WTC11 (cell line): ENCODE data around the gene ERICH6. TPM values are rescaled to one million over a fixed set of nuclear protein-coding genes. Genes with fewer than 3 reads are reported as not detected.

Experiments
- ATAC-seq: fragments of 200-7000 bp; cut with Tn5 transposase; 2 replicates; pipeline ENCODE4 v1.10.0; 2021; ENCODE audit warnings: mild to moderate bottlenecking, moderate library complexity
- CTCF ChIA-PET: fragments of 300-600 bp; sonication (Branson Sonifier 250); formaldehyde crosslinking; loops from one replicate; lab custom pipeline; 2021; ENCODE audit warnings: antibody characterized with exemption; lab: Charles Lee
- POLR2A ChIA-PET: fragments of 350-600 bp; sonication (Branson Sonifier 250); formaldehyde crosslinking; loops from one replicate; lab custom pipeline; 2021; ENCODE audit warnings: antibody characterized with exemption; lab: Charles Lee
- DNase-seq: peaks from one replicate; pipeline ENCODE4 v3.0.0; 2021; ENCODE audit warnings: low spot score
- H3K27ac Mint-ChIP-seq: 2 replicates; pipeline ENCODE4 v1.8.0; 2021; ENCODE audit warnings: mixed read lengths
- H3K27me3 Mint-ChIP-seq: 2 replicates; pipeline ENCODE4 v1.8.0; 2021; ENCODE audit warnings: low read depth, mild to moderate bottlenecking, moderate library complexity, mixed read lengths
- H3K36me3 Mint-ChIP-seq: 2 replicates; pipeline ENCODE4 v1.8.0; 2021; ENCODE audit warnings: mixed read lengths
- H3K4me1 Mint-ChIP-seq: 2 replicates; pipeline ENCODE4 v1.8.0; 2022; ENCODE audit warnings: mixed read lengths
- H3K4me3 Mint-ChIP-seq: 2 replicates; pipeline ENCODE4 v1.8.0; 2021; ENCODE audit warnings: mild to moderate bottlenecking, moderate library complexity, mixed read lengths
- H3K9me3 Mint-ChIP-seq: 2 replicates; pipeline ENCODE4 v1.8.0; 2021; ENCODE audit warnings: mixed read lengths
- ATF6 ChIP-seq: sonication (generic); formaldehyde crosslinking; IDR thresholded peaks from 2 replicates; pipeline ENCODE4 v1.8.1; 2023; ENCODE audit warnings: mild to moderate bottlenecking, missing genetic modification reagents
- CREB1 ChIP-seq: sonication (generic); formaldehyde crosslinking; IDR thresholded peaks from 2 replicates; pipeline ENCODE4 v1.8.0; 2023; ENCODE audit warnings: mild to moderate bottlenecking, missing genetic modification reagents
- CREM ChIP-seq: sonication (generic); formaldehyde crosslinking; IDR thresholded peaks from 2 replicates; pipeline ENCODE4 v1.8.1; 2022; ENCODE audit warnings: mild to moderate bottlenecking, missing genetic modification reagents, moderate library complexity
- E2F4 ChIP-seq: sonication (generic); formaldehyde crosslinking; IDR thresholded peaks from 2 replicates; pipeline ENCODE4 v1.8.1; 2022; ENCODE audit warnings: low read depth, mild to moderate bottlenecking, moderate library complexity, missing genetic modification reagents, borderline replicate concordance
- ERG ChIP-seq: fragments of 250-450 bp; sonication (Bioruptor Pico); IDR thresholded peaks from 2 replicates; pipeline ENCODE4 v1.8.0; 2021; ENCODE audit warnings: mild to moderate bottlenecking
- ETV6 ChIP-seq: sonication (generic); formaldehyde crosslinking; IDR thresholded peaks from 2 replicates; pipeline ENCODE4 v1.8.1; 2022; ENCODE audit warnings: mild to moderate bottlenecking, missing genetic modification reagents
- FOXJ3 ChIP-seq: sonication (generic); formaldehyde crosslinking; IDR thresholded peaks from 2 replicates; pipeline ENCODE4 v1.9.0; 2021; ENCODE audit warnings: missing genetic modification reagents, mild to moderate bottlenecking, borderline replicate concordance
- FOXP1 ChIP-seq: sonication (generic); formaldehyde crosslinking; IDR thresholded peaks from 2 replicates; pipeline ENCODE4 v1.8.0; 2022; ENCODE audit warnings: missing genetic modification reagents, mild to moderate bottlenecking, moderate library complexity, borderline replicate concordance
- FOXP4 ChIP-seq: sonication (generic); formaldehyde crosslinking; IDR thresholded peaks from 2 replicates; pipeline ENCODE4 v1.8.0; 2022; ENCODE audit warnings: mild to moderate bottlenecking, missing genetic modification reagents
- GABPB1 ChIP-seq: sonication (generic); formaldehyde crosslinking; IDR thresholded peaks from 2 replicates; pipeline ENCODE4 v1.8.1; 2023; ENCODE audit warnings: mild to moderate bottlenecking, missing genetic modification reagents
- GTF2I ChIP-seq: fragments of 250-450 bp; sonication (Bioruptor Pico); conservative IDR thresholded peaks from 2 replicates; pipeline ENCODE4 v1.4.0; 2021; ENCODE audit warnings: mild to moderate bottlenecking
- HMGA2 ChIP-seq: fragments of 250-450 bp; sonication (Bioruptor Pico); IDR thresholded peaks from 2 replicates; pipeline ENCODE4 v1.4.0; 2021; ENCODE audit warnings: mild to moderate bottlenecking, moderate library complexity
- JUN ChIP-seq: sonication (generic); formaldehyde crosslinking; IDR thresholded peaks from 2 replicates; pipeline ENCODE4 v1.8.0; 2023; ENCODE audit warnings: mild to moderate bottlenecking, missing genetic modification reagents
- OVOL2 ChIP-seq: fragments of 250-450 bp; sonication (Bioruptor Pico); IDR thresholded peaks from 2 replicates; pipeline ENCODE4 v1.9.0; 2021; ENCODE audit warnings: mild to moderate bottlenecking, borderline replicate concordance
- PRDM15 ChIP-seq: sonication (generic); formaldehyde crosslinking; IDR thresholded peaks from 2 replicates; pipeline ENCODE4 v1.8.0; 2022; ENCODE audit warnings: missing genetic modification reagents
- PRRX2 ChIP-seq: fragments of 250-450 bp; sonication (Bioruptor Pico); IDR thresholded peaks from 2 replicates; pipeline ENCODE4 v1.8.0; 2021; ENCODE audit warnings: mild to moderate bottlenecking
- TP53 ChIP-seq: sonication (generic); formaldehyde crosslinking; IDR thresholded peaks from 2 replicates; pipeline ENCODE4 v1.8.1; 2023; ENCODE audit warnings: mild to moderate bottlenecking, missing genetic modification reagents
- ZNF121 ChIP-seq: sonication (generic); formaldehyde crosslinking; IDR thresholded peaks from 2 replicates; pipeline ENCODE4 v1.8.0; 2023; ENCODE audit warnings: missing genetic modification reagents
- ZNF219 ChIP-seq: sonication (generic); formaldehyde crosslinking; IDR thresholded peaks from 2 replicates; pipeline ENCODE4 v1.8.0; 2023; ENCODE audit warnings: missing genetic modification reagents, mild to moderate bottlenecking, borderline replicate concordance
- total RNA-seq: library from RNA; stranded (reverse); gene quantifications from 3 replicates; pipeline ENCODE4 v1.2.3, GENCODE V29; 2021

The ERICH6 gene
- total RNA-seq, 1 experiment from 2014 or later = 0.26 TPM

GRCh38 chr3:150636258-150636657 lies 67.5 kb downstream of the ERICH6 start:
- Mint-ChIP-seq H3K9me3 (no peaks in the 10 kb centered on the region), H3K4me1 (peaks cover 14% of the 10 kb centered on the region), H3K27me3 (no peaks in the 10 kb centered on the region), H3K36me3 (no peaks in the 10 kb centered on the region), H3K4me3 (no peak overlapping the region), H3K27ac (no peak overlapping the region)
- TF ChIP-seq JUN (no peak), GABPB1 (no peak), PRDM15 (CRISPR knock-in tag) (no peak), FOXP4 (CRISPR knock-in tag) (no peak), CREB1 (CRISPR knock-in tag) (no peak), ATF6 (CRISPR knock-in tag) (no peak), OVOL2 (CRISPR knock-in tag) (no peak), CREM (no peak), TP53 (CRISPR knock-in tag) (no peak), FOXJ3 (CRISPR knock-in tag) (no peak), HMGA2 (CRISPR knock-in tag) (no peak), E2F4 (CRISPR knock-in tag) (no peak), GTF2I (CRISPR knock-in tag) (no peak), ERG (CRISPR knock-in tag) (no peak), PRRX2 (CRISPR knock-in tag) (no peak), FOXP1 (no peak), ETV6 (CRISPR knock-in tag) (no peak), ZNF121 (CRISPR knock-in tag) (no peak), ZNF219 (CRISPR knock-in tag) (no peak)
- POLR2A ChIA-PET = no interaction called here
- DNase-seq (no peak), ATAC-seq (no peak)
- CTCF ChIA-PET = interaction anchor here (1.3 kb wide), 1 partner anchor 143 kb away, joined by 3 read pairs; no protein-coding TSS in a partner anchor
